K562 (cell line): Measurements from ENCODE around the gene ALG13. TPM values are rescaled to one million over a fixed set of nuclear protein-coding genes. Genes with fewer than 3 reads are reported as not detected.

ENCODE experiments used
- ATAC-seq: fragments of 200-7000 bp; cut with Tn5 transposase; 3 replicates; pipeline ENCODE4 v1.9.1; 2020; ENCODE audit warnings: moderate library complexity
- BruUV-seq: library from RNA; stranded (reverse); fragments of 400-500 nt; replicated peaks from 2 replicates; lab custom pipeline; 2021; lab: Mats Ljungman, UMichigan
- CTCF ChIA-PET: fragments of 300-600 bp; formaldehyde crosslinking; extraction: SDS; loops from one replicate; lab custom pipeline; 2021; ENCODE audit warnings: low intra/inter-chr PET ratio; lab: Yijun Ruan, JAX
- POLR2A ChIA-PET: fragments of 300-600, 350-650 bp; sonication (Branson Sonifier 250); formaldehyde crosslinking; extraction: SDS; loops from one replicate; lab custom pipeline; 2021; ENCODE audit warnings: antibody characterized with exemption, inconsistent platforms; lab: Yijun Ruan, JAX
- DNase-seq, 4 experiments: peaks; one replicate each; pipeline versions ENCODE4 v3.0.0 to v3.0.0-alpha.2; 2011 to 2018; ENCODE audit warnings: low spot score in 3 of 4, mixed read lengths in 3 of 4; ENCODE audit errors: extremely low read depth in 1 of 4
- FAIRE-seq: peaks from 2 replicates; lab custom pipeline; 2011; peaks lifted over from hg19 to GRCh38; lab: Jason Lieb, UNC
- H2AFZ ChIP-seq: 2 replicates; pipeline ENCODE4 v1.6.0; 2011; ENCODE audit warnings: low read depth, low read length, control low read depth, inconsistent platforms
- H3K27ac ChIP-seq: fragments of 200-600 bp; 3 replicates; pipeline ENCODE4 v1.8.0; 2011; ENCODE audit warnings: low read depth, mild to moderate bottlenecking, control low read depth, inconsistent platforms, low read length, moderate library complexity, mixed read lengths; ENCODE audit errors: extremely low read depth
- H3K27me3 ChIP-seq, 2 experiments: fragments of 300-600 bp in 1 of 2; 2 replicates in 1 of 2; 3 replicates in 1 of 2; pipeline versions ENCODE4 v1.6.0 to v1.8.0; 2011; ENCODE audit warnings: inconsistent platforms in 2 of 2, low read length in 2 of 2, mild to moderate bottlenecking in 1 of 2, mixed read lengths in 1 of 2, moderate library complexity in 1 of 2; ENCODE audit not compliant: control insufficient read depth in 2 of 2, insufficient read depth in 2 of 2
- H3K36me3 ChIP-seq: fragments of 300-600 bp; 3 replicates; pipeline ENCODE4 v1.8.0; 2011; ENCODE audit warnings: mild to moderate bottlenecking, low read length, inconsistent platforms; ENCODE audit not compliant: control insufficient read depth, insufficient read depth
- H3K4me1 ChIP-seq, 2 experiments: fragments of 200-600 bp in 1 of 2; replicated peaks in 1 of 2; 2 replicates in 1 of 2; 3 replicates in 1 of 2; pipeline versions ENCODE4 v1.5.1 to v1.8.0; 2011; ENCODE audit warnings: inconsistent platforms in 2 of 2, low read length in 2 of 2, mild to moderate bottlenecking in 1 of 2, mixed read lengths in 1 of 2, moderate library complexity in 1 of 2; ENCODE audit not compliant: control insufficient read depth in 2 of 2, insufficient read depth in 2 of 2
- H3K4me2 ChIP-seq: 2 replicates; pipeline ENCODE4 v1.6.1; 2011; ENCODE audit warnings: low read length, control low read depth, inconsistent platforms, mixed read lengths; ENCODE audit not compliant: insufficient read depth
- H3K4me3 ChIP-seq: fragments of 200-600 bp; sonication (generic), shearing (Covaris generic); 2 replicates; pipeline ENCODE4 v1.5.1; 2016; ENCODE audit warnings: control low read depth, inconsistent platforms
- H3K79me2 ChIP-seq: fragments of 200-600 bp; 3 replicates; pipeline ENCODE4 v1.8.0; 2011; ENCODE audit warnings: low read length, inconsistent platforms; ENCODE audit not compliant: control insufficient read depth, insufficient read depth
- H3K9ac ChIP-seq, 2 experiments: 2 replicates each; pipeline versions ENCODE4 v1.6.0 to v1.6.1; 2011; ENCODE audit warnings: low read depth in 2 of 2, low read length in 2 of 2, control low read depth in 1 of 2, inconsistent platforms in 1 of 2, mild to moderate bottlenecking in 1 of 2, mixed read lengths in 1 of 2; ENCODE audit not compliant: insufficient read depth in 1 of 2
- H3K9me1 ChIP-seq: one replicate; pipeline ENCODE4 v1.6.0; 2011; ENCODE audit warnings: inconsistent platforms, mild to moderate bottlenecking, low read length, moderate library complexity; ENCODE audit not compliant: control insufficient read depth, insufficient read depth
- H3K9me3 ChIP-seq: replicated peaks from 2 replicates; pipeline ENCODE4 v1.5.1; 2011; ENCODE audit warnings: low read depth, low read length, inconsistent platforms; ENCODE audit not compliant: control insufficient read depth, insufficient read depth
- H4K20me1 ChIP-seq: replicated peaks from 2 replicates; pipeline ENCODE4 v1.6.1; 2011; ENCODE audit warnings: low read length, inconsistent platforms, mixed read lengths; ENCODE audit not compliant: control insufficient read depth, insufficient read depth
- ARID2 ChIP-seq: fragments of 450-650 bp; IDR thresholded peaks from 2 replicates; pipeline ENCODE4 v1.6.1; 2017; ENCODE audit warnings: antibody characterized with exemption, mild to moderate bottlenecking
- ASH1L ChIP-seq: fragments of 450-650 bp; IDR thresholded peaks from 2 replicates; pipeline ENCODE4 v1.6.1; 2018; ENCODE audit warnings: borderline replicate concordance, mild to moderate bottlenecking, low read depth; ENCODE audit not compliant: partially characterized antibody
- MTF1 ChIP-seq: fragments of 250-450 bp; sonication (Bioruptor Pico); IDR thresholded peaks from 2 replicates; pipeline ENCODE4 v1.9.0; 2021; ENCODE audit warnings: moderate library complexity, mild to moderate bottlenecking, inconsistent platforms, borderline replicate concordance
- POLR2G ChIP-seq: fragments of 200-400 bp; formaldehyde crosslinking; IDR thresholded peaks from 2 replicates; pipeline ENCODE4 v1.6.1; 2017; ENCODE audit warnings: low read depth, mild to moderate bottlenecking, antibody characterized with exemption, low read length, moderate library complexity
- RBFOX2 ChIP-seq: fragments of 200-400 bp; formaldehyde crosslinking; IDR thresholded peaks from 2 replicates; pipeline ENCODE4 v1.6.1; 2017; ENCODE audit warnings: low read depth, mild to moderate bottlenecking, low read length, moderate library complexity
- RBM15 ChIP-seq: fragments of 200-400 bp; formaldehyde crosslinking; IDR thresholded peaks from 2 replicates; pipeline ENCODE4 v1.6.1; 2018; ENCODE audit warnings: mild to moderate bottlenecking, low read length, moderate library complexity; ENCODE audit not compliant: insufficient read depth
- SMARCA5 ChIP-seq: fragments of 450-650 bp; IDR thresholded peaks from 2 replicates; pipeline ENCODE4 v1.6.1; 2016
- TFAM ChIP-seq: fragments of 250-450 bp; sonication (Bioruptor Pico); conservative IDR thresholded peaks from 2 replicates; pipeline ENCODE4 v1.5.0; 2021; ENCODE audit warnings: mild to moderate bottlenecking, moderate library complexity
- XRCC4 ChIP-seq: IDR thresholded peaks from one replicate; pipeline ENCODE4 v1.6.1; 2011; ENCODE audit not compliant: insufficient read depth, insufficient read length; ENCODE audit errors: extremely low read depth
- ZBTB26 ChIP-seq: fragments of 450-650 bp; formaldehyde crosslinking; IDR thresholded peaks from 2 replicates; pipeline ENCODE4 v1.4.0; 2022; ENCODE audit warnings: missing genetic modification characterization
- ZBTB5 ChIP-seq: fragments of 450-650 bp; IDR thresholded peaks from 2 replicates; pipeline ENCODE4 v1.6.1; 2017; ENCODE audit warnings: antibody characterized with exemption
- ZNF165 ChIP-seq: fragments of 250-450 bp; sonication (Bioruptor Pico); IDR thresholded peaks from 2 replicates; pipeline ENCODE4 v1.4.0; 2020; ENCODE audit warnings: borderline replicate concordance
- ZNF239 ChIP-seq: fragments of 250-450 bp; sonication (Bioruptor Pico); IDR thresholded peaks from 2 replicates; pipeline ENCODE4 v1.4.0; 2020; ENCODE audit warnings: mild to moderate bottlenecking
- ZNF253 ChIP-seq: fragments of 250-450 bp; sonication (Bioruptor Pico); conservative IDR thresholded peaks from 2 replicates; pipeline ENCODE4 v1.6.1; 2021; ENCODE audit warnings: mild to moderate bottlenecking
- ZNF592 ChIP-seq: fragments of 450-650 bp; IDR thresholded peaks from 2 replicates; pipeline ENCODE4 v1.6.1; 2017; ENCODE audit warnings: antibody characterized with exemption, mild to moderate bottlenecking
- WGBS: fragments of 100-300 bp; shearing (Covaris generic); methylation state at CpG from one replicate; pipeline ENCODE4 v1.1.6; 2016; ENCODE audit warnings: low coverage, mixed read lengths; ENCODE audit not compliant: insufficient coverage; ENCODE audit errors: missing lambda C conversion rate; 5-methylcytosine and 5-hydroxymethylcytosine counted together
- in situ Hi-C: fragments of 300-500 bp; cut with MboI; formaldehyde crosslinking; loops from 4 replicates; pipeline ENCODE4 v1.15.0; 2018; ENCODE audit warnings: inconsistent platforms, mixed read lengths
- intact Hi-C: fragments of 100-400 bp; cut with micrococcal nuclease; formaldehyde crosslinking; loops from 2 replicates; pipeline ENCODE4 v1.14.2; 2022
- polyA plus RNA-seq, 8 experiments: library from polyadenylated mRNA; depleted of rRNA in 4 of 8; stranded (reverse) in 5 of 8; unstranded in 3 of 8; fragments of >200 nt; fragmentation: Nextera tagmentation in 2 of 8; fragmentation: Illumina TruSeq in 1 of 8; extraction: Ambion mirVana in 2 of 8; extraction: Trizol in 1 of 8; gene quantifications; 2 replicates each; pipeline versions ENCODE4 v1.2.1 to v1.2.3, GENCODE V29; 2011 to 2014; ENCODE audit warnings: inconsistent platforms in 1 of 8, missing spikeins in 1 of 8
- total RNA-seq, 7 experiments: library from RNA; depleted of rRNA in 6 of 7; stranded (reverse); fragments of >200 nt in 6 of 7; fragmentation: Illumina TruSeq in 2 of 7; extraction: Trizol in 2 of 7; gene quantifications; 2 replicates each; pipeline versions ENCODE4 v1.2.1 to v1.2.3, GENCODE V29; 2011 to 2021; ENCODE audit warnings: low replicate concordance in 1 of 7

ALG13 gene
- total and polyA plus RNA-seq, 9 of the 15 experiments (the other 6 are each of a cell fraction or from before 2014, with no cell fraction given): 40.3 to 117 (median 68.2) TPM

GRCh38 chrX:111731351-111731750, 50.4 kb downstream of the ALG13 start (continued):
- no peak for TF ChIP-seq ZNF592

GRCh38 chrX:111736571-111736970, 55.6 kb downstream of the ALG13 start:
- H3K9ac ChIP-seq: no peak overlapping the region
- POLR2A ChIA-PET: no interaction called here
- intact Hi-C loops (no loop called here), in situ Hi-C loops (no loop called here)
- peaks cover 58% of the 10 kb centered on the region; the same call in 2 of the 3 replicates for H3K36me3 ChIP-seq
- BruUV-seq: no TSS peak
- H3K4me3 ChIP-seq: no peak overlapping the region
- DNase-seq: no peak
- no peak for ATAC-seq
- H3K4me1 ChIP-seq: no peaks in the 10 kb centered on the region
- H3K27ac ChIP-seq: no peak overlapping the region
- H2AFZ ChIP-seq: no peak overlapping the region
- no peaks in the 10 kb centered on the region for H3K9me3 ChIP-seq
- no peak for FAIRE-seq
- CTCF ChIA-PET: no interaction called here
- no peaks in the 10 kb centered on the region for H3K27me3 ChIP-seq
- H3K79me2 ChIP-seq: no peaks in the 10 kb centered on the region
- H3K9me1 ChIP-seq: no peaks in the 10 kb centered on the region
- H3K4me2 ChIP-seq: no peak overlapping the region
- no peaks in the 10 kb centered on the region for H4K20me1 ChIP-seq
- 82% methylated on average over 1 of the region's 3 CpGs for WGBS
- TF ChIP-seq RBFOX2: no peak
- no peak for TF ChIP-seq POLR2G
- TF ChIP-seq TFAM (CRISPR knock-in tag): no peak
- no peak for TF ChIP-seq ZNF165 (CRISPR knock-in tag)
- TF ChIP-seq ZNF253: no peak
- TF ChIP-seq ZBTB5: no peak
- no peak for TF ChIP-seq MTF1 (CRISPR knock-in tag)
- no peak for TF ChIP-seq RBM15
- no peak for TF ChIP-seq ASH1L
- no peak for TF ChIP-seq SMARCA5
- no peak for TF ChIP-seq ZBTB26 (CRISPR knock-in tag)
- TF ChIP-seq XRCC4: no peak
- TF ChIP-seq ZNF239 (CRISPR knock-in tag): no peak
- TF ChIP-seq ARID2: no peak
